ENCODE results near the gene POLR3F.
"Not testable (repeated sequence)": the region's sequence is repeated elsewhere in the genome, so short reads cannot be mapped to it uniquely, and the experiment has no call there.

The POLR3F gene

GRCh38 chr20:18501672-18502071 is 34.5 kb downstream of the POLR3F start:
- intact Hi-C loops (cut with DNase I); DNase-seq: not testable (repeated sequence)

- intact Hi-C loops (cut with DNase I), result no loop called here
- DNase-seq, result peak in 6 of 10 donors; percentile 4 to 68 (median 18)
These were observed 37.4 kb downstream of the POLR3F start for GRCh38 chr20:18504479-18505060.

GRCh38 chr20:18506744-18507143 is 39.6 kb downstream of the POLR3F start:
- no peak for DNase-seq
- intact Hi-C loops (cut with DNase I), result loop anchor here (2.0 kb wide), 1 partner anchor 60 kb away; the partner anchor contains the start of gene SMIM26

- peak; percentile 93 to 100 (median 97) for DNase-seq
- intact Hi-C loops (cut with DNase I), result loop anchor here (2.0 kb wide), 1 partner anchor 59 kb away; the partner anchor contains the start of gene SMIM26
These were observed 40.3 kb downstream of the POLR3F start, which contains the start of gene SEC23B for GRCh38 chr20:18507218-18508191. SEC23B (plus strand) TSS chr20:18507940; CDS start chr20:18510836, 2,896 bp downstream.

GRCh38 chr20:18511571-18511970 is 44.4 kb downstream of the POLR3F start:
- DNase-seq, result no peak

GRCh38 chr20:18513208-18513607 is 46.0 kb downstream of the POLR3F start:
- no peak for DNase-seq
- intact Hi-C loops (cut with DNase I), result no loop called here

More at GRCh38 chr20:18511571-18511970, 44.4 kb downstream of the POLR3F start:
- intact Hi-C loops (cut with DNase I), result no loop called here

- intact Hi-C loops (cut with DNase I), result no loop called here
These were observed 46.9 kb downstream of the POLR3F start for GRCh38 chr20:18514127-18514526.

GRCh38 chr20:18515973-18516372 is 48.8 kb downstream of the POLR3F start:
- DNase-seq, result no peak
- intact Hi-C loops (cut with DNase I), result no loop called here

More at GRCh38 chr20:18514127-18514526, 46.9 kb downstream of the POLR3F start:
- DNase-seq, result no peak

GRCh38 chr20:18522066-18522465 is 54.9 kb downstream of the POLR3F start:
- intact Hi-C loops (cut with DNase I); DNase-seq: not testable (repeated sequence)

- no peak for DNase-seq
- intact Hi-C loops (cut with DNase I), result no loop called here
These were observed 55.9 kb downstream of the POLR3F start for GRCh38 chr20:18523066-18523465.

GRCh38 chr20:18524646-18525045 is 57.5 kb downstream of the POLR3F start:
- no peak for DNase-seq
- intact Hi-C loops (cut with DNase I), result no loop called here

GRCh38 chr20:18526761-18527160 is 59.6 kb downstream of the POLR3F start:
- intact Hi-C loops (cut with DNase I); DNase-seq: not testable (repeated sequence)

- no peak for DNase-seq
- intact Hi-C loops (cut with DNase I), result no loop called here
These were observed 60.1 kb downstream of the POLR3F start for GRCh38 chr20:18527339-18527738.

GRCh38 chr20:18527836-18528235 is 60.6 kb downstream of the POLR3F start:
- no peak for DNase-seq
- intact Hi-C loops (cut with DNase I), result no loop called here

GRCh38 chr20:18529041-18529440 is 61.9 kb downstream of the POLR3F start:
- no peak for DNase-seq
- intact Hi-C loops (cut with DNase I), result no loop called here

- intact Hi-C loops (cut with DNase I), result no loop called here
- DNase-seq, result no peak
These were observed 65.4 kb downstream of the POLR3F start for GRCh38 chr20:18532626-18533025.

GRCh38 chr20:18533491-18533890 is 66.3 kb downstream of the POLR3F start:
- no peak for DNase-seq
- intact Hi-C loops (cut with DNase I), result no loop called here

- no peak for DNase-seq
- intact Hi-C loops (cut with DNase I), result no loop called here
These were observed 66.9 kb downstream of the POLR3F start for GRCh38 chr20:18533978-18534644.
